Subcutaneous adipose tissue (tissue), 4 donors: ENCODE results near the gene KRT6C. TPM values are rescaled to one million over a fixed set of nuclear protein-coding genes. Genes with fewer than 3 reads are reported as not detected.

Experiments used
- total RNA-seq, 4 donors: library from RNA; depleted of rRNA; stranded (reverse); fragments of >200 nt; gene quantifications; one replicate each; pipeline ENCODE4 v1.1.0, GENCODE V29; 2016
- TF ChIP-seq, protein P1 (sequence below): fragments of 450-650 bp; IDR thresholded peaks from one replicate; pipeline ENCODE4 v1.5.1; 2016; ENCODE audit warnings: low read depth, mild to moderate bottlenecking, control low read depth, antibody characterized with exemption, moderate library complexity

The KRT6C gene
- total RNA-seq, 4 donors from 2014 or later: not detected

DNA sequence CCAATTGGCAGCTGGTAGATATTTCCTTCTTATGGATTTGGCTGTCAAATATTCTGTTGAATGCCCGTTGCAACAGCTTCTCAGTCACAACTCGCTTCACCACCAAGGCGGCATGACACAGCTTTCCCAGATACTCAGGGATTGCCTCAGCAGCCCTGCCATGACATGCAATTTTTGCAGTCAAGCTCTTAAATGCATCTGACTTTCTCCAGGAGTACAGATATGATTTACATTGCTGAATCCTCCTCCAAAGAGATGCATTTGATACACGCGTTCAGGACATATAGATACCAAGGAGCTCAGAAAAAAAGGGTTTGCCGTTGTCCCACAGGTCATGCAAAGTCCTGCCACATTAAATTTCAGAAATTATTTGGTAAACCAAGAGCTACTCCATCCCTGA lies 40.1 kb upstream of the KRT6C start:
- TF ChIP-seq, protein P1, sequence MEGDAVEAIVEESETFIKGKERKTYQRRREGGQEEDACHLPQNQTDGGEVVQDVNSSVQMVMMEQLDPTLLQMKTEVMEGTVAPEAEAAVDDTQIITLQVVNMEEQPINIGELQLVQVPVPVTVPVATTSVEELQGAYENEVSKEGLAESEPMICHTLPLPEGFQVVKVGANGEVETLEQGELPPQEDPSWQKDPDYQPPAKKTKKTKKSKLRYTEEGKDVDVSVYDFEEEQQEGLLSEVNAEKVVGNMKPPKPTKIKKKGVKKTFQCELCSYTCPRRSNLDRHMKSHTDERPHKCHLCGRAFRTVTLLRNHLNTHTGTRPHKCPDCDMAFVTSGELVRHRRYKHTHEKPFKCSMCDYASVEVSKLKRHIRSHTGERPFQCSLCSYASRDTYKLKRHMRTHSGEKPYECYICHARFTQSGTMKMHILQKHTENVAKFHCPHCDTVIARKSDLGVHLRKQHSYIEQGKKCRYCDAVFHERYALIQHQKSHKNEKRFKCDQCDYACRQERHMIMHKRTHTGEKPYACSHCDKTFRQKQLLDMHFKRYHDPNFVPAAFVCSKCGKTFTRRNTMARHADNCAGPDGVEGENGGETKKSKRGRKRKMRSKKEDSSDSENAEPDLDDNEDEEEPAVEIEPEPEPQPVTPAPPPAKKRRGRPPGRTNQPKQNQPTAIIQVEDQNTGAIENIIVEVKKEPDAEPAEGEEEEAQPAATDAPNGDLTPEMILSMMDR: no peak

DNA sequence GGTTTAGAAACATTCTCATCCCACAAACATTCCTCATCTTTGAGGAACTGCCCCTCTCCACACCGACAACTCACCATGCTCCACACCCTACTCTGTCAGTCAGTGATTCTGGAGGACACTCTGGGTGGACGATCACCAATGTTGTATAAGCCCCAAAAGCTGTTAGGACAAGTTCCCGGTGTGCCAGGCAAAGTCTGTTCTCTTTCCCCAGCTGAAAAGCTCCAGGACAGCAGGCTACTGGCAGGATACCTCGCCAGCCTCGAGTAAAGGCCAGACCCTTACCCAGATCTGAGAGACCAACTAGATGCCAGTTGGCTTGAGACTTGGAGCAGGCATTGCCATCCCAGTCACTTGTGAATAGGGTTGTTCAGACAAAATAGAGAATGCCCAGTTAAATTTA lies 34.6 kb upstream of the KRT6C start:
- TF ChIP-seq, protein P1: no peak

- TF ChIP-seq, protein P1: no peak
These were observed 33.5 kb upstream of the KRT6C start for GRCh38 chr12:52506858-52507715.

DNA sequence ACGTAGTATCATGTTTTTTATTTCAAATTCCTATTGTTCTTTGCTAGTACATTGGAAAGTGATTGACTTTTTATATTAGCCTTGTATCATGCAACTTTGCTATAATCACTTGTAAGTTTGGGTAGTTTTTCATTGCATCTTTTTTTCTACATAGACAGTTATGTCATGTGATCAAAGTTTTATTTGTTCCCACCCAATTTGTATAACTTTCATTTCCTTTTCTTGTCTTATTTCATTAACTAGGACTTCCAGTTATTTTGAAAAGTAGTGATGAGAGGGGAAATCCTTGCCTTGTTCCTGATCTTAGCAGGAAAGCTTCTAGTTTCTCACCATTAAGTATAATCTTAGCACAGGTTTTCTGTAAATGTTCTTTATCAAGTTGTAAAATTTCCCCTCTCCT lies 29.3 kb upstream of the KRT6C start:
- TF ChIP-seq, protein P1: no peak

GRCh38 chr12:52501490-52501889 lies 27.9 kb upstream of the KRT6C start:
- TF ChIP-seq, protein P1: no peak

- TF ChIP-seq, protein P1: no peak
These were observed 26.4 kb upstream of the KRT6C start for GRCh38 chr12:52499806-52500560.

DNA sequence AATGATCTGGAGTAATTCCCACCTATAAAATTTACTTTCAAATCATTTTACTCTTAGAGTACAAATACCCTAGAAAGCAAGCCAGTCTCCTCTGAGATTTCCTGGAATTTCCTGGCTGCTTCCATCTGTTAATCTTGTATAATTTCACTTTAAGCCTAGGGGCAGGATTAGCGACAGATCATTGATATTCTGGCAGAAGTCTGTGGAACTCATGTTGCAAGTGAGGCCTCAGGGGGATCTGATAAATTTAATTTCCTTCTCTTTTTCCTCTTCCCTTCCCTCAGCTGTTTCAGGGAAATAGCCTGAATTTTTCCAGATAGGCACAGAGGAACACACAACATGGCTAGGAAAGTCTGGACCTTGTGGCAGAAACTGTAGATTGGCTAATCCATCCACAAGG lies 25.3 kb upstream of the KRT6C start:
- TF ChIP-seq, protein P1: no peak
